GM18511 (cell line): ENCODE measurements around the gene SUCLA2.

Source experiments
- ATAC-seq: cut with Tn5 transposase; IDR thresholded peaks from one replicate; pipeline ENCODE4 v1.9.1; 2021; ENCODE audit warnings: mild to moderate bottlenecking, moderate library complexity; ENCODE audit not compliant: unreplicated experiment

Gene SUCLA2

GRCh38 chr13:47904891-47905290 is 96.2 kb downstream of the SUCLA2 start:
- no peak for ATAC-seq

- ATAC-seq, result no peak
Measured at GRCh38 chr13:47904241-47904640, 96.8 kb downstream of the SUCLA2 start.

DNA sequence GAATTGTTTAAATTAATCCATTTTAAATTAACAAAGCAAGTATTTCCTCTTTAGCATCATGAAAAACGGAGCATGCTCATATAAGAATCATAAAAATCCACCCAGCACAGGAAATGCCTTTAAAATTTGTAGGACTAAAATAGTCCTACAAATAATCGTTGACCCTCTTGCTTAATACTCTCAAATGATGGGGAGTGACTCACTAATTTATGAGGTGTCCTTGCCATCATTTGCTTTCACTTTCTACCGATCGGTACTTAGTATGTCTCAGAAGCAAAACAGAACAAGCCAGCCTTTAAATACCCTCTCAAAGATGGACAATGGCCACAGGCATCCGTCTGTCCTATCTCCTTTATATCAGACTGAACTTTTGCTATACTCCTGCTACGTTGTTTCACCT is 97.2 kb downstream of the SUCLA2 start:
- ATAC-seq, result no peak

DNA sequence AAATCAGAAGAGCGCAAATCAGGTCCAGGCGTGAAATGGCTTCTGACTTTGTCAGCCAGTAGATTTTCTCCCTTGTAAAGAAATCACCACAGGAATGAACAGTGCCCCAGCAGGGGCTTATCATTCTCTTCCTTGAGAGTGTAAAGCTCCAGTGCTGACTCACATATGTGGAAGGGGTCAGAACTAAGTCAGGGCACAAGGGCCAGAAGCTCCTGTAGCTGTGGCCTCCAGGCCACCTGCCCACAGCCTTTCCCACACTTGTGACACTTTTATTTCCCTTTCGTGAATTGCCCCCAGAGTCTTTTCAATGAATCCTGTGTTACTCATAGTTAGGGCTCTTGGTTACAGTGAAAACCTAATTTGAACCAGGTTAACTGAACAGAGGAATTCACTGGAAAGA is 99.6 kb downstream of the SUCLA2 start:
- no peak for ATAC-seq

DNA sequence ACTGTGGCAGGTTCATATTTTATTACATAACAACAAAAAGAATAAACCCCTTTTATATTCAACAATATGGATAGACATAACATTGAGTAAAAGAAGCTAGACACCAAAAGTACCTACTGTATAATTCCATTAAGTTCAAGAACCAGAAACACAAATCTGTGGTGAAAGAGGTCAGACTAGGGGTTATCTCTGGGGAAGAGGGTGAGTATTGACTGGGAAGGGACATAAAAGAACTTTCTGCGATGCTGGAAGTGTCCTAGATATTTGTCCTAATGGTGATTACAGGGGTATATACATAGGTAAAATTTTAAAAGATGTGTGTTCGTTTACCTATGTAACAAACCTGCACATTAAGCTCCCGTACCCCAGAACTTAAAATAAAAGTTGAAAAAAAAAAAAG is 103.0 kb downstream of the SUCLA2 start:
- ATAC-seq, result no peak

GRCh38 chr13:47897411-47898050 is 103.5 kb downstream of the SUCLA2 start:
- ATAC-seq, result no peak

- no peak for ATAC-seq
Measured at GRCh38 chr13:47896546-47896945, 104.5 kb downstream of the SUCLA2 start.

DNA sequence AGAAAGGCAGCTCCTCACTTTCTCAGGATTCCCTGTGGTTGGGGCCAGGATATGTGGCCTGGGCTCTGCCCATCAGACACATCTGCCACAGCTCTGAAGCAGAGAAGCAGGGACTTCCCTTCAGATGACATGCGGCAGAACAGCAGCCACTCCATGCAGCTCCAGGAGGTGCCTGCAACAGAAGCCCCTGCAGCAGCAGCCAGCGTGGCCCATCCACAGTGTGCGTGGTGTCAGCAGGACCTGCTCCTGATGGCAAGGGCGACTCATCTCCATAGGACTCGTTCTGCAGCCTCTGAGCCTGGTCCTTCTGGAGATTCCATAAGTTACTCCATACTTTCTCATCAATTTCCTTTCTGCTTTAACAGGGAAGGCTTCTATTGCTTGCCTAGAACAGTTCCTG is 105.0 kb downstream of the SUCLA2 start:
- ATAC-seq, result no peak

GRCh38 chr13:47893527-47893926 is 107.5 kb downstream of the SUCLA2 start:
- no peak for ATAC-seq
